Esophagus squamous epithelium (tissue), 4 donors: ENCODE measurements around the gene TMEM267.

Experiments
- CTCF ChIP-seq, 6 experiments: fragments of 450-650 bp in 4 of 6; fragments of 200-600 bp in 2 of 6; sonication (generic) in 2 of 6; IDR thresholded peaks; one replicate each; pipeline ENCODE4 v1.5.1; 2016 to 2019; ENCODE audit warnings: antibody characterized with exemption in 6 of 6, mild to moderate bottlenecking in 4 of 6, moderate library complexity in 4 of 6
- POLR2A ChIP-seq, 4 donors: fragments of 450-650 bp; IDR thresholded peaks; one replicate each; pipeline ENCODE4 v1.6.1; 2017; ENCODE audit warnings: antibody characterized with exemption in 4 of 4, mild to moderate bottlenecking in 4 of 4, moderate library complexity in 3 of 4

DNA sequence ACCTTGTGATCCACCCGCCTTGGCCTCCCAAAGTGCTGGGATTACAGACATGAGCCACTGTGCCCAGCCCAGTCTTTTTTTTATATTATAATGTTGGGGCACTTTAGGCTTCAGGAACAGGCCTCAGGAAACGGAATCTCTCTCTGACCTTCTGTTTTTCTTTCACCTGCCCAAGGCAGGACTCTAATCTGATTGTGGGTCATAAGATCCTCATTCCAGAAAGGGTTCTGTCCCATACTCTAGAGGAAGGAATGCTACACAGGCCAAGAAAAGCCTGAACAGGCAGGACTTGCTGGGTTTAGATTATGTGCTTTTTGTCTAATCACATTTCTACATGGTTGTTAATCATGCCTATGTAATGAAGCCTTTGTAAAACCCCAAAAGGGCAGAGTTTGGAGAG, 69.7 kb downstream of the TMEM267 start:
- no peak for TF ChIP-seq CTCF (IDR thresholded peaks at IDR 0.05)
- TF ChIP-seq POLR2A (IDR thresholded peaks at IDR 0.05): no peak
